Spinal cord (tissue), 10 donors: ENCODE data around the gene GRK5. TPM values are rescaled to one million over a fixed set of nuclear protein-coding genes. Genes with fewer than 3 reads are reported as not detected.
"Not testable (repeated sequence)": the region's sequence is repeated elsewhere in the genome, so short reads cannot be mapped to it uniquely, and the experiment has no call there.

Source experiments
- DNase-seq, 6 donors: peaks; one replicate each; pipeline versions ENCODE4 v3.0.0 to v3.0.0-alpha.2; 2013 to 2015; ENCODE audit warnings: low spot score in 6 of 6, low read depth in 4 of 6
- H3K27ac ChIP-seq: one replicate; pipeline ENCODE4 v1.5.1; 2013; ENCODE audit warnings: low read depth, low read length, control low read depth
- H3K27me3 ChIP-seq: one replicate; pipeline ENCODE4 v1.6.1; 2013; ENCODE audit warnings: low read length; ENCODE audit not compliant: control insufficient read depth, insufficient read depth
- H3K36me3 ChIP-seq: one replicate; pipeline ENCODE4 v1.6.1; 2013; ENCODE audit warnings: low read length; ENCODE audit not compliant: control insufficient read depth, insufficient read depth
- H3K4me1 ChIP-seq: one replicate; pipeline ENCODE4 v1.6.1; 2013; ENCODE audit warnings: low read length; ENCODE audit not compliant: control insufficient read depth, insufficient read depth
- H3K4me3 ChIP-seq: one replicate; pipeline ENCODE4 v1.5.1; 2013; ENCODE audit warnings: low read depth, low read length, control low read depth
- H3K9me3 ChIP-seq: one replicate; pipeline ENCODE4 v1.6.1; 2013; ENCODE audit warnings: low read length; ENCODE audit not compliant: control insufficient read depth, insufficient read depth
- WGBS: methylation state at CpG from one replicate; pipeline ENCODE4 v1.1.5; 2013; ENCODE audit warnings: missing lambda C conversion rate; ENCODE audit not compliant: insufficient coverage; 5-methylcytosine and 5-hydroxymethylcytosine counted together
- polyA plus RNA-seq, 2 donors: library from polyadenylated mRNA; unstranded; fragments of 120-200 nt; gene quantifications; one replicate each; pipeline ENCODE4 v1.2.1, GENCODE V29; 2013; ENCODE audit not compliant: insufficient read length in 2 of 2
- total RNA-seq, 2 donors: library from RNA; depleted of rRNA in 1 of 2; stranded (reverse); fragments of 120-200 nt in 1 of 2; fragments of >200 nt in 1 of 2; gene quantifications; one replicate each; pipeline versions ENCODE4 v1.2.3 to v1.2.4, GENCODE V29; 2013 to 2014
- donor health status: healthy.

Gene GRK5
- total and polyA plus RNA-seq, 4 donors: 15.6 to 29.5 (median 25.6) TPM

GRCh38 chr10:119426699-119427098, 219.3 kb downstream of the GRK5 start:
- H3K4me3 ChIP-seq: no peak overlapping the region
- no peak overlapping the region for H3K27ac ChIP-seq
- H3K36me3 ChIP-seq: peaks cover 52% of the 10 kb centered on the region
- DNase-seq: no peak
- H3K27me3 ChIP-seq: no peaks in the 10 kb centered on the region
- H3K9me3 ChIP-seq: no peaks in the 10 kb centered on the region
- H3K4me1 ChIP-seq: peaks cover 8% of the 10 kb centered on the region
- 99% methylated on average over 5 of the region's 5 CpGs for WGBS

- DNase-seq: no peak
- peaks cover 51% of the 10 kb centered on the region for H3K36me3 ChIP-seq
- H3K4me1 ChIP-seq: peaks cover 3% of the 10 kb centered on the region
Measured at GRCh38 chr10:119427263-119427864, 220.0 kb downstream of the GRK5 start.

GRCh38 chr10:119428789-119429188, 221.4 kb downstream of the GRK5 start:
- no peak overlapping the region for H3K27ac ChIP-seq
- no peaks in the 10 kb centered on the region for H3K4me1 ChIP-seq

More at GRCh38 chr10:119427263-119427864, 220.0 kb downstream of the GRK5 start:
- no peak overlapping the region for H3K27ac ChIP-seq
- H3K27me3 ChIP-seq: no peaks in the 10 kb centered on the region
- H3K4me3 ChIP-seq: no peak overlapping the region
- WGBS: 96% methylated on average over 8 of the region's 8 CpGs
- H3K9me3 ChIP-seq: no peaks in the 10 kb centered on the region

GRCh38 chr10:119429771-119430170, 222.4 kb downstream of the GRK5 start:
- Histone ChIP-seq H3K4me3 (no peak overlapping the region), H3K4me1 (no peaks in the 10 kb centered on the region), H3K36me3 (peaks cover 55% of the 10 kb centered on the region), H3K27ac (no peak overlapping the region), H3K27me3 (no peaks in the 10 kb centered on the region), H3K9me3 (no peaks in the 10 kb centered on the region)
- 79% methylated on average over 7 of the region's 8 CpGs for WGBS
- no peak for DNase-seq

More at GRCh38 chr10:119428789-119429188, 221.4 kb downstream of the GRK5 start:
- Histone ChIP-seq H3K27me3 (no peaks in the 10 kb centered on the region), H3K4me3 (no peak overlapping the region), H3K36me3 (peaks cover 54% of the 10 kb centered on the region), H3K9me3 (no peaks in the 10 kb centered on the region)
- DNase-seq: no peak
- WGBS: 84% methylated on average over 14 of the region's 14 CpGs

GRCh38 chr10:119431034-119431772, 223.8 kb downstream of the GRK5 start:
- H3K4me3 ChIP-seq: no peak overlapping the region
- DNase-seq: no peak
- no peaks in the 10 kb centered on the region for H3K27me3 ChIP-seq
- peaks cover 52% of the 10 kb centered on the region for H3K36me3 ChIP-seq
- H3K4me1 ChIP-seq: no peaks in the 10 kb centered on the region
- WGBS: 86% methylated on average over 19 of the region's 22 CpGs
- no peaks in the 10 kb centered on the region for H3K9me3 ChIP-seq
- no peak overlapping the region for H3K27ac ChIP-seq

- H3K27ac ChIP-seq: no peak overlapping the region
- no peak overlapping the region for H3K4me3 ChIP-seq
- peaks cover 52% of the 10 kb centered on the region for H3K36me3 ChIP-seq
- H3K9me3 ChIP-seq: no peaks in the 10 kb centered on the region
- no peaks in the 10 kb centered on the region for H3K4me1 ChIP-seq
- WGBS: 91% methylated on average over 2 of the region's 3 CpGs
- no peaks in the 10 kb centered on the region for H3K27me3 ChIP-seq
- DNase-seq: no peak
Measured at GRCh38 chr10:119431773-119432135, 224.4 kb downstream of the GRK5 start.

- not testable (repeated sequence) for H3K4me3 ChIP-seq, H3K27me3 ChIP-seq, DNase-seq, H3K9me3 ChIP-seq, H3K4me1 ChIP-seq, H3K27ac ChIP-seq
- 97% methylated on average over 5 of the region's 5 CpGs for WGBS
- peaks cover 31% of the 10 kb centered on the region for H3K36me3 ChIP-seq
Measured at GRCh38 chr10:119434942-119435341, 227.6 kb downstream of the GRK5 start.

- H3K27ac ChIP-seq: no peak overlapping the region
- no CpG with 5 or more reads among the region's 2 CpGs for WGBS
- DNase-seq: no peak
- peaks cover 34% of the 10 kb centered on the region for H3K36me3 ChIP-seq
- no peaks in the 10 kb centered on the region for H3K9me3 ChIP-seq
- H3K4me3 ChIP-seq: no peak overlapping the region
- no peaks in the 10 kb centered on the region for H3K27me3 ChIP-seq
- peaks cover 6% of the 10 kb centered on the region for H3K4me1 ChIP-seq
Measured at GRCh38 chr10:119438717-119439116, 231.3 kb downstream of the GRK5 start.

GRCh38 chr10:119439922-119440321, 232.6 kb downstream of the GRK5 start:
- Histone ChIP-seq H3K4me3 (no peak overlapping the region), H3K27ac (no peak overlapping the region), H3K27me3 (no peaks in the 10 kb centered on the region), H3K4me1 (peaks cover 12% of the 10 kb centered on the region), H3K36me3 (peaks cover 44% of the 10 kb centered on the region), H3K9me3 (no peaks in the 10 kb centered on the region)
- DNase-seq: no peak
- 94% methylated on average over 2 of the region's 5 CpGs for WGBS
